CD4-positive, alpha-beta T cell (primary cell): Measurements from ENCODE around the gene KLHL40. TPM values are rescaled to one million over a fixed set of nuclear protein-coding genes. Genes with fewer than 3 reads are reported as not detected.
A peak's percentile ranks its signal among the peaks of the same experiment; 100 is the strongest.

Experiments used
- ATAC-seq: fragments of 200-7000 bp; cut with Tn5 transposase; one replicate; pipeline ENCODE4 v1.10.0; 2022; ENCODE audit warnings: mild to moderate bottlenecking; ENCODE audit not compliant: poor library complexity
- CTCF ChIA-PET: fragments of 350-600 bp; sonication (Branson Sonifier 250); formaldehyde crosslinking; loops from one replicate; lab custom pipeline; 2021; ENCODE audit warnings: antibody characterized with exemption, inconsistent platforms; lab: Charles Lee
- POLR2A ChIA-PET: fragments of 350-600 bp; sonication (Branson Sonifier 250); formaldehyde crosslinking; loops from one replicate; lab custom pipeline; 2021; ENCODE audit warnings: antibody characterized with exemption, inconsistent platforms; lab: Charles Lee
- DNase-seq, 14 experiments: peaks; one replicate each; pipeline ENCODE4 v3.0.0-alpha.2; 2013 to 2020; ENCODE audit warnings: mixed read lengths in 2 of 14
- H3K27ac ChIP-seq, 2 donors: one replicate each; pipeline versions ENCODE4 v1.5.1 to v1.7.0; 2013; ENCODE audit warnings: low read length in 2 of 2, low read depth in 1 of 2, mild to moderate bottlenecking in 1 of 2
- H3K27me3 ChIP-seq, 2 experiments: 1 replicate in 1 of 2; 2 replicates in 1 of 2; pipeline versions ENCODE4 v1.6.1 to v1.7.0; 2013; ENCODE audit warnings: low read length in 2 of 2, control low read depth in 1 of 2, mild to moderate bottlenecking in 1 of 2, moderate library complexity in 1 of 2; ENCODE audit not compliant: insufficient read depth in 2 of 2, control insufficient read depth in 1 of 2
- H3K36me3 ChIP-seq: one replicate; pipeline ENCODE4 v1.6.1; 2013; ENCODE audit warnings: low read length, control low read depth; ENCODE audit not compliant: insufficient read depth
- H3K4me1 ChIP-seq: one replicate; pipeline ENCODE4 v1.6.1; 2013; ENCODE audit warnings: low read length, control low read depth; ENCODE audit not compliant: insufficient read depth
- H3K4me3 ChIP-seq: one replicate; pipeline ENCODE4 v1.5.1; 2013; ENCODE audit warnings: mild to moderate bottlenecking, low read length, moderate library complexity
- H3K9me3 ChIP-seq, 2 experiments: 1 replicate in 1 of 2; 2 replicates in 1 of 2; pipeline versions ENCODE4 v1.6.1 to v1.7.0; 2013; ENCODE audit warnings: low read length in 2 of 2, mild to moderate bottlenecking in 2 of 2, control low read depth in 1 of 2, moderate library complexity in 1 of 2; ENCODE audit not compliant: control insufficient read depth in 1 of 2, insufficient read depth in 1 of 2
- H3K27ac Mint-ChIP-seq: one replicate; pipeline ENCODE4 v1.8.0; 2020; ENCODE audit warnings: mixed read lengths
- H3K27me3 Mint-ChIP-seq: one replicate; pipeline ENCODE4 v1.8.0; 2021; ENCODE audit warnings: mixed read lengths
- H3K36me3 Mint-ChIP-seq: one replicate; pipeline ENCODE4 v1.8.0; 2021; ENCODE audit warnings: low read depth, mixed read lengths
- H3K4me1 Mint-ChIP-seq: one replicate; pipeline ENCODE4 v1.8.0; 2021; ENCODE audit warnings: low read depth, mixed read lengths
- H3K4me3 Mint-ChIP-seq: one replicate; pipeline ENCODE4 v1.8.0; 2020; ENCODE audit warnings: mild to moderate bottlenecking, mixed read lengths
- H3K9me3 Mint-ChIP-seq: one replicate; pipeline ENCODE4 v1.8.0; 2020; ENCODE audit warnings: mixed read lengths
- intact Hi-C, 2 experiments: fragments of 100-400 bp; cut with DNase I in 1 of 2; cut with micrococcal nuclease in 1 of 2; formaldehyde crosslinking; loops; one replicate each; pipeline versions ENCODE4 v1.15.1 to v1.9.0; 2023 to 2025; cut with DNase I, micrococcal nuclease
- total RNA-seq, 174 experiments: library from RNA in 2 of 174; stranded (reverse) in 2 of 174; gene quantifications; one replicate each; pipeline ENCODE4 v1.2.3 and lab custom pipeline; 2021 to 2026
- TF ChIP-seq, protein P1 (sequence below): fragments of 200-600 bp; IDR thresholded peaks from one replicate; pipeline ENCODE4 v1.8.0; 2022; ENCODE audit warnings: antibody characterized with exemption, mild to moderate bottlenecking

The KLHL40 gene
- total RNA-seq, 2 experiments from 2014 or later, result not detected

DNA sequence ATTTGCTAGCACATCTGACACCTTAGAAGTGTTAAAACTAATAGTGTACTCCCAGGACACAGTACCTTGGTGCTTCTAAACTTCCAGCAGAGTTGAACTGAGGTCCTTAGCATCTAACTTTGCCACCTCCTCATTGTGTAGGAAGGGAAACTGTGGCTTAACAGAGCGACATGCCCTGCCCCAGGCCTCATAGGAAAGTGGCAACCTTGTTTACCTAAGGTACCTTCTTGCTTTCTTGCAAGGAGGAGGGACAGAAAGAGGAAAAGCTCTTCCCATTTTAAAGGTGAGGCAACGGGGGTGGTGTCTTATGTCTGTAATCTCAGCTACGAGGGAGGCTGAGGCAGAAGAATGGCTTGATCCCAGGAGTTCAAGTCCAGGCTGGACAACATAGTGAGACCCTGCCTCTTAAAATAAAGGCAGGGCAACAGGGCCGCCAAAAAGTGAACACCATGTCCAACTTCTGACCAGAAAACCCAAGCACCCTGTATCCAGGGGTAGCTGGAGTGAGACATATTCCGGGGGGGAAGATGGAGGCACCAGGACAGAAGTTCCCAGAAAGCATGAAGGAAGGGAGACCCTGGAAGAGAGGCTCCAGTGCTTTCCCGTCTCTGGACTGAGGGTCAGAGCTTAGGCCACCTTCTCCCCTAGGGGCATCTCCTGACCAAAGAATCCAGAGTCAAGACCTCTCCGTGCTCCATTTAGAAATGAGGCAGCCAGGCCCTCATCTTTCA lies 540 bp upstream of the KLHL40 start:
- Mint-ChIP-seq H3K4me3 (no peak overlapping the region), H3K36me3 (no peaks in the 10 kb centered on the region), H3K27ac (no peak overlapping the region), H3K4me1 (no peaks in the 10 kb centered on the region), H3K9me3 (no peaks in the 10 kb centered on the region), H3K27me3 (peaks cover 55% of the 10 kb centered on the region)
- POLR2A ChIA-PET, result no interaction called here
- Histone ChIP-seq H3K4me3 (no peak overlapping the region), H3K27me3 (peaks cover 0 to 2% of the 10 kb centered on the region in 2 experiments), H3K9me3 (no peaks in the 10 kb centered on the region), H3K36me3 (no peaks in the 10 kb centered on the region), H3K4me1 (no peaks in the 10 kb centered on the region), H3K27ac (no peak overlapping the region)
- DNase-seq (peak in 1 of 14 experiments; percentile 1), ATAC-seq (no peak)
- intact Hi-C loops, result no loop called here
- TF ChIP-seq, protein P1, sequence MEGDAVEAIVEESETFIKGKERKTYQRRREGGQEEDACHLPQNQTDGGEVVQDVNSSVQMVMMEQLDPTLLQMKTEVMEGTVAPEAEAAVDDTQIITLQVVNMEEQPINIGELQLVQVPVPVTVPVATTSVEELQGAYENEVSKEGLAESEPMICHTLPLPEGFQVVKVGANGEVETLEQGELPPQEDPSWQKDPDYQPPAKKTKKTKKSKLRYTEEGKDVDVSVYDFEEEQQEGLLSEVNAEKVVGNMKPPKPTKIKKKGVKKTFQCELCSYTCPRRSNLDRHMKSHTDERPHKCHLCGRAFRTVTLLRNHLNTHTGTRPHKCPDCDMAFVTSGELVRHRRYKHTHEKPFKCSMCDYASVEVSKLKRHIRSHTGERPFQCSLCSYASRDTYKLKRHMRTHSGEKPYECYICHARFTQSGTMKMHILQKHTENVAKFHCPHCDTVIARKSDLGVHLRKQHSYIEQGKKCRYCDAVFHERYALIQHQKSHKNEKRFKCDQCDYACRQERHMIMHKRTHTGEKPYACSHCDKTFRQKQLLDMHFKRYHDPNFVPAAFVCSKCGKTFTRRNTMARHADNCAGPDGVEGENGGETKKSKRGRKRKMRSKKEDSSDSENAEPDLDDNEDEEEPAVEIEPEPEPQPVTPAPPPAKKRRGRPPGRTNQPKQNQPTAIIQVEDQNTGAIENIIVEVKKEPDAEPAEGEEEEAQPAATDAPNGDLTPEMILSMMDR, result no peak
- CTCF ChIA-PET, result no interaction called here

DNA sequence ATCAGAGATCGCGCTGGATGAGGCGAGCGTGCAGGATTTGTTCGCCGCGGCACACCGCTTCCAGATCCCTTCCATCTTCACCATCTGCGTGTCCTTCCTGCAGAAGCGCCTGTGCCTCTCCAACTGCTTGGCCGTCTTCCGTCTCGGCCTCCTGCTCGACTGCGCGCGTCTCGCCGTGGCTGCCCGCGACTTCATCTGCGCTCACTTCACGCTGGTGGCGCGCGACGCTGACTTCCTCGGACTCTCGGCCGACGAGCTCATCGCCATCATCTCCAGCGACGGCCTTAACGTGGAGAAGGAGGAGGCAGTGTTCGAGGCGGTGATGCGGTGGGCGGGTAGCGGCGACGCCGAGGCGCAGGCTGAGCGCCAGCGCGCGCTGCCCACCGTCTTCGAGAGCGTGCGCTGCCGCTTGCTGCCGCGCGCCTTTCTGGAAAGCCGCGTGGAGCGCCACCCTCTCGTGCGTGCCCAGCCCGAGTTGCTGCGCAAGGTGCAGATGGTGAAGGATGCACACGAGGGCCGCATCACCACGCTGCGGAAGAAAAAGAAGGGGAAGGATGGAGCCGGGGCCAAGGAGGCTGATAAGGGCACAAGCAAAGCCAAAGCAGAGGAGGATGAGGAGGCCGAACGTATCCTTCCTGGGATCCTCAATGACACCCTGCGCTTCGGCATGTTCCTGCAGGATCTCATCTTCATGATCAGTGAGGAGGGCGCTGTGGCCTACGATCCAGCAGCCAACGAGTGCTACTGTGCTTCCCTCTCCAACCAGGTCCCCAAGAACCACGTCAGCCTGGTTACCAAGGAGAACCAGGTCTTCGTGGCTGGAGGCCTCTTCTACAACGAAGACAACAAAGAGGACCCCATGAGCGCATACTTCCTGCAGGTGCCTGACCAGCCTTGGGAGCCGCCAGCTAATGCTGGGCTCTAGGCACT lies 819 bp downstream of the KLHL40 start:
- Histone ChIP-seq H3K27ac (no peak overlapping the region), H3K36me3 (no peaks in the 10 kb centered on the region), H3K27me3 (peaks cover 0 to 2% of the 10 kb centered on the region in 2 experiments), H3K4me3 (no peak overlapping the region), H3K9me3 (no peaks in the 10 kb centered on the region), H3K4me1 (no peaks in the 10 kb centered on the region)
- Mint-ChIP-seq H3K4me1 (no peaks in the 10 kb centered on the region), H3K27me3 (peaks cover 49% of the 10 kb centered on the region), H3K4me3 (no peak overlapping the region), H3K36me3 (no peaks in the 10 kb centered on the region), H3K27ac (no peak overlapping the region), H3K9me3 (no peaks in the 10 kb centered on the region)
- no peak for ATAC-seq
- ChIA-PET POLR2A (no interaction called here), CTCF (no interaction called here)
- TF ChIP-seq, protein P1, result no peak
- DNase-seq, result peak in 1 of 14 experiments; percentile 3
- intact Hi-C loops, result no loop called here

DNA sequence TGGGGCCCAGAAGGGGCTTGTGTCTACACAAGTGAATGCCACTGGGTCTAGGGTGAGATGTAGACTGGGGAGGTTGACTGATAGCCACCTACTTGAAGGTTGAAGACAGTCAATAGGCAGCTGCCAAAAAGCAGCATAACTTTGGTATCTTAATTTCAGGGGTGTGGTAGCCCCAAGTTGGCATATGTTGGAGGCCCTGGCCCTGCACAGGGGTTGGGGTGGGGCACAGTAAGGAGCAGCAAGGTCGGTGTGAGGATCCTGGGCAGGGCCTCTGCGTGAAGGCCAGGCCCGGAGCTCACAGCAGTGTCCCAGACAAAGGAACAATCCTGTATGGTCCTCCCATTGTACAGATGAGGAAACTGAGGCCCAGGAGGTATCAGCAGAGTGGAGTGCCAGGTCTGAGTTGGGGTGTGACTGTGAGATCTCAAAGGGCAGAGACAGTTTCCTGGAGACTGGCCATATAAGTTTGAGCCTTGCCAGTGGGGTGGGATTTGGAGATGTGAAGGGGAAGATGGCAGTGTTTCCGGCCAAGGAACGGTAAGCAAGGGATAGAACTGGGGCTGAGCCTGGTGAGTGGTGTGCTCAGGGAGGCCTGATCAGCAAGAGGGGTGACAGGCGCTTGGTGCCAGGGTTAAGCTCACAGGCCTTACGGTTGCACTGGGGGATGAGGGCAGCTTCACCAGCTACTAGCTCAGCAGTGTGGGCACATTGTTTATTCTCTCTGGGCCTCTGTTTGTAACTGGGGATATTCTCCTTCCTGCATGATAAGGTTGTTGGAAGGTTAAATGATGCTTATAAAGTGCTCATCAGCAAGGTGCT lies 1.7 kb downstream of the KLHL40 start:
- H3K9me3 ChIP-seq, result no peaks in the 10 kb centered on the region
- DNase-seq (peak in 1 of 14 experiments; percentile 3), ATAC-seq (no peak)
- no peaks in the 10 kb centered on the region for H3K36me3 Mint-ChIP-seq
- H3K4me1 Mint-ChIP-seq, result no peaks in the 10 kb centered on the region
- intact Hi-C loops, result no loop called here
- no peaks in the 10 kb centered on the region for H3K36me3 ChIP-seq
- H3K4me3 Mint-ChIP-seq, result no peak overlapping the region
- no peaks in the 10 kb centered on the region for H3K9me3 Mint-ChIP-seq
- CTCF ChIA-PET, result no interaction called here
- H3K4me3 ChIP-seq, result no peak overlapping the region
- H3K27me3 ChIP-seq, result peaks cover 0 to 2% of the 10 kb centered on the region in 2 experiments
- H3K27ac Mint-ChIP-seq, result no peak overlapping the region
- H3K27ac ChIP-seq, result no peak overlapping the region
- POLR2A ChIA-PET, result no interaction called here
- TF ChIP-seq, protein P1, result no peak
- peaks cover 43% of the 10 kb centered on the region for H3K27me3 Mint-ChIP-seq
- no peaks in the 10 kb centered on the region for H3K4me1 ChIP-seq
